Right lobe of liver (tissue), 6 donors: Measurements from ENCODE around the gene OTUD5. TPM values are rescaled to one million over a fixed set of nuclear protein-coding genes. Genes with fewer than 3 reads are reported as not detected.

Source experiments
- ATAC-seq, 4 donors: fragments of 200-7000 bp; cut with Tn5 transposase; one replicate each; pipeline ENCODE4 v1.9.1; 2020; ENCODE audit warnings: mild to moderate bottlenecking in 4 of 4, moderate library complexity in 4 of 4
- DNase-seq, 3 donors: peaks; one replicate each; pipeline ENCODE4 v3.0.0-alpha.2; 2020
- H3K27ac ChIP-seq, 3 donors: fragments of 200-600 bp; one replicate each; pipeline ENCODE4 v1.8.0; 2022
- H3K27me3 ChIP-seq, 2 donors: fragments of 200-600 bp; one replicate each; pipeline ENCODE4 v1.8.0; 2022
- H3K36me3 ChIP-seq, 4 donors: fragments of 200-600 bp; sonication (generic) in 1 of 4; one replicate each; pipeline versions ENCODE4 v1.5.1 to v1.8.0; 2017 to 2022; ENCODE audit warnings: control low read depth in 1 of 4
- H3K4me1 ChIP-seq, 4 donors: fragments of 200-600 bp; sonication (generic) in 1 of 4; one replicate each; pipeline versions ENCODE4 v1.5.1 to v1.8.0; 2017 to 2022; ENCODE audit warnings: control low read depth in 1 of 4
- H3K4me3 ChIP-seq, 3 donors: fragments of 200-600 bp; one replicate each; pipeline ENCODE4 v1.8.0; 2022
- H3K9me3 ChIP-seq, 4 donors: fragments of 200-600 bp; sonication (generic) in 1 of 4; one replicate each; pipeline versions ENCODE4 v1.5.1 to v1.8.0; 2017 to 2022; ENCODE audit warnings: control low read depth in 1 of 4
- POLR2A ChIP-seq: fragments of 450-650 bp; IDR thresholded peaks from one replicate; pipeline ENCODE4 v1.6.1; 2017; ENCODE audit warnings: antibody characterized with exemption, mild to moderate bottlenecking
- WGBS: methylation state at CpG from one replicate; pipeline ENCODE4 v1.1.6; 2018; ENCODE audit warnings: low coverage, low lambda C conversion rate; ENCODE audit not compliant: insufficient coverage; ENCODE audit errors: missing lambda C conversion rate; 5-methylcytosine and 5-hydroxymethylcytosine counted together
- intact Hi-C, 2 donors: fragments of 100-400 bp; cut with DNase I; formaldehyde crosslinking; loops; one replicate each; pipeline versions ENCODE4 v1.11.2 to v1.14.1; 2022
- total RNA-seq, 6 experiments: library from RNA; depleted of rRNA in 2 of 6; stranded (reverse); fragments of >200 nt in 2 of 6; fragmentation: NEBNext Ultra II Directional in 3 of 6; extraction: Animal tissue kit (Norgen Biotek cat#: 25700) in 3 of 6; gene quantifications; one replicate each; pipeline versions ENCODE4 v1.1.0 to v1.2.4, GENCODE V29; 2016 to 2023
- TF ChIP-seq, protein P1 (sequence below), 4 donors: fragments of 200-600 bp in 3 of 4; fragments of 450-650 bp in 1 of 4; IDR thresholded peaks; one replicate each; pipeline versions ENCODE4 v1.5.1 to v1.8.0; 2016 to 2022; ENCODE audit warnings: antibody characterized with exemption in 4 of 4, mild to moderate bottlenecking in 2 of 4
- donor health status: DM: no; HTN: yes; CAD: no.
- donor health status: DM: no; HTN: no; CAD: no.
- donor health status: DM: no; HTN: no; CAD: no.
- donor health status: DM: no; HTN: yes; CAD: no.
- donor health status: DM: no; HTN: yes; CAD: no.

OTUD5 gene
- total RNA-seq, 6 experiments from 2014 or later = 14.4 to 24.1 (median 21.6) TPM

DNA sequence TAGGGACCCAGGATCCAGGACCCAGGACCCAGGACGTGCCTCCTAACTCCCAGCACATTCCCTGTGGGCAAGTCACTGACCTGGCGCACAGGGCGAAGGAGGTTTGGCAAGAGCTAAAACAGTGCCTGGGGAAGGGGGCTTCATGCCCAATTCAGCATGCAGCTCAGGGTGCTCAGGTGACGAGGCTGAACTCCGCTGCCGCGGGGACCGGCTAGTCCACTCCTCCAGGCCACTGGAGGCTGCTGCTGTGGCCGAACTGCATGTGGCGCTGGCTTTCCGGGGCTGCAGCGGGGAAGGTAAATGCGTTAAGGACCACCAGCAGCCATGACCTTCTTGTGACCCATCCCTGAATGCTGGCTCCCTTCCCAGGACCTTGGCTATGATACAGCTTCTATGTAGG, 33.6 kb downstream of the OTUD5 start:
- H3K4me1 ChIP-seq = no peaks in the 10 kb centered on the region
- WGBS = 0% methylated on average over 1 of the region's 13 CpGs
- no peak overlapping the region for H3K4me3 ChIP-seq
- H3K9me3 ChIP-seq = no peaks in the 10 kb centered on the region
- no peak for DNase-seq
- H3K27ac ChIP-seq = no peak overlapping the region
- peaks cover 0 to 17% (median 0%) of the 10 kb centered on the region in 4 donors for H3K36me3 ChIP-seq
- no peaks in the 10 kb centered on the region for H3K27me3 ChIP-seq
- TF ChIP-seq, protein P1, sequence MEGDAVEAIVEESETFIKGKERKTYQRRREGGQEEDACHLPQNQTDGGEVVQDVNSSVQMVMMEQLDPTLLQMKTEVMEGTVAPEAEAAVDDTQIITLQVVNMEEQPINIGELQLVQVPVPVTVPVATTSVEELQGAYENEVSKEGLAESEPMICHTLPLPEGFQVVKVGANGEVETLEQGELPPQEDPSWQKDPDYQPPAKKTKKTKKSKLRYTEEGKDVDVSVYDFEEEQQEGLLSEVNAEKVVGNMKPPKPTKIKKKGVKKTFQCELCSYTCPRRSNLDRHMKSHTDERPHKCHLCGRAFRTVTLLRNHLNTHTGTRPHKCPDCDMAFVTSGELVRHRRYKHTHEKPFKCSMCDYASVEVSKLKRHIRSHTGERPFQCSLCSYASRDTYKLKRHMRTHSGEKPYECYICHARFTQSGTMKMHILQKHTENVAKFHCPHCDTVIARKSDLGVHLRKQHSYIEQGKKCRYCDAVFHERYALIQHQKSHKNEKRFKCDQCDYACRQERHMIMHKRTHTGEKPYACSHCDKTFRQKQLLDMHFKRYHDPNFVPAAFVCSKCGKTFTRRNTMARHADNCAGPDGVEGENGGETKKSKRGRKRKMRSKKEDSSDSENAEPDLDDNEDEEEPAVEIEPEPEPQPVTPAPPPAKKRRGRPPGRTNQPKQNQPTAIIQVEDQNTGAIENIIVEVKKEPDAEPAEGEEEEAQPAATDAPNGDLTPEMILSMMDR (IDR thresholded peaks at IDR 0.05) = no peak
- ATAC-seq = no peak
- intact Hi-C loops = no loop called here

DNA sequence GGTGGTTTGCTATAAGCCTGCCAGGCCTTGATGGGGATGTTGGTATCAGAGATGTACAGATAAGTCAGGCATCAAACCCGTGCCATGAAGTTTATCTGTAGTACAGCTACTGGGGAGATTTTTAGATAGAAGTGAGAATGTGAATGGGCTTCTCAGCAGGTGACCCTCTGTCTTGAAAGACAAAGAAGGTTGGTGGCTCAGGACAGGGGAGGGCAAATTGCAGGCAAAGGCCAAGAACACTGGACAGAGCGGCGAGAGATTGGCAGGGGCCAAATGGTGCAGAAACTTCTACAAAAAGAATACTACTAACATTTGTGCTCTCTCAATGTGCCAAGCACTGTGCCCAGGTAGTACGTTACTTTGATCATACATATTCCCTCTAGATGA, 36.7 kb downstream of the OTUD5 start:
- TF ChIP-seq POLR2A = no peak
- TF ChIP-seq, protein P1 (IDR thresholded peaks at IDR 0.05) = no peak
- Histone ChIP-seq H3K36me3 (peaks cover 0 to 13% (median 0%) of the 10 kb centered on the region in 4 donors), H3K4me1 (no peaks in the 10 kb centered on the region), H3K9me3 (no peaks in the 10 kb centered on the region), H3K27ac (no peak overlapping the region), H3K27me3 (no peaks in the 10 kb centered on the region), H3K4me3 (no peak overlapping the region)
- intact Hi-C loops = no loop called here
- WGBS = 68% methylated on average over 4 of the region's 4 CpGs
- no peak for DNase-seq
- no peak for ATAC-seq

DNA sequence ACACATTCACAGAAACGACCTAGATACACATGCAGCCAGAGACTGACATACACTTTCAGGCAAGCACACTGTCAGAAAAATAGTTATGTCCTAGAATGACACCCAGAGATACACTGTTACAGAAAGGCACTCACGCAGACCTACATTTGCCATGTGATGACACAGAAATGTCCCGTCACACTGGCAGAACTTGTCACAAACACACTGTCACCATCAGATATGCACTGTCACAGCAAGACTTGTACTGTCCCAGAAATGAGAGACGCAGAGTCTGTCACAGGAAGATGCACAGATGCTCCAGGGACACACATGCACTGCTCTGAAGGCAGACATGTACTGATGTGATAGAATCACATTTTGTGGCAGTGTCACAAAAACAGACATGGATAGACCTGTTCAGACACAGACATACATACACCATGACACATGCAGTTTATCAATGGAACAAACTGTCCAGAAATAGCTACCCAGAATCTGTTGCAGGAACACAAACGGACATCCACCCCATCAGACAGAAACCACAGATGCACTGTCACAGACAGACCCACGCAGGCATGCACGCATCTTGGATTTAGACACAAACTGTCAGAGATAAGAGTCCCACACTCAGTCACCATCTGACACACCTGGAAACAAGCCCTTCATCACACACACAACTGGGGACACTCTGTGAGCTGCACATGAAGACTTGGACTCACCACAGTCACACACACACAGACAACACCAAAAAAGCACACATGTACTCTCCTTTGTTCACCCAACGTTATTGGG, 37.3 kb downstream of the OTUD5 start:
- intact Hi-C loops = no loop called here
- no peak for TF ChIP-seq POLR2A
- TF ChIP-seq, protein P1 (IDR thresholded peaks at IDR 0.05) = no peak
- no peak overlapping the region for H3K27ac ChIP-seq
- no peak for DNase-seq
- WGBS = 32% methylated on average over 8 of the region's 8 CpGs
- no peaks in the 10 kb centered on the region for H3K9me3 ChIP-seq
- no peak for ATAC-seq
- no peaks in the 10 kb centered on the region for H3K27me3 ChIP-seq
- H3K4me3 ChIP-seq = no peak overlapping the region
- H3K36me3 ChIP-seq = peaks cover 0 to 9% (median 0%) of the 10 kb centered on the region in 4 donors
- H3K4me1 ChIP-seq = no peaks in the 10 kb centered on the region

DNA sequence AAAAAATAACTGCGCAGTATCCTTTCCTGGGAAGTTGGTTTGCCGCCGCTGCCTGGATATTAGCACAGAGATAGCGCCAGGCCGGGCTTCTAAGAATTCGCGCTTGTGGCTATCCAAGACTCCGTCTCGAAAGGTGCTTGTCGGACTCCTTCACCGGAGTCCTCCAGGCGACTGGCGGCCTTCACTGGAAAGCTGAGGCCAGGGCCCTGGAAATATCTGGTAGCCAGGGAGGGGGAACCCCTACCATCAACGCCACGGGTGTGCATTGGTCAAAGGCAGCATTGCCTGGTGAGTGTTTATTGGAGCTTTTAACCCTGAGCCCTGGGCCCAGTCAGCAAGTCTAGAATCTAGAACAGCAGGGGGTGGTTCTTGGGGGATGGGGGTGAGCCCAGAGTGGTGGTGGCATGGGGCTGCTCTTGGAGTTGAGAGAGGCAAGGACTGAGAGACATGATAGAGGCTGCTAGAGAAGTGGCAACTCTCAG, 38.0 kb downstream of the OTUD5 start:
- intact Hi-C loops = no loop called here
- Histone ChIP-seq H3K9me3 (no peaks in the 10 kb centered on the region), H3K27ac (peak overlapping the region in 1 of 3 donors; percentile 54), H3K4me1 (no peaks in the 10 kb centered on the region), H3K4me3 (peak overlapping the region in 2 of 3 donors; percentile 51 to 58), H3K36me3 (peaks cover 0 to 9% (median 0%) of the 10 kb centered on the region in 4 donors), H3K27me3 (no peaks in the 10 kb centered on the region)
- ATAC-seq = peak in 3 of 4 donors; percentile 2 to 4 (median 4)
- TF ChIP-seq POLR2A = no peak
- TF ChIP-seq, protein P1 (IDR thresholded peaks at IDR 0.05) = no peak
- DNase-seq = no peak
- 32% methylated on average over 11 of the region's 15 CpGs for WGBS
